T-cell (primary cell): ENCODE results near the gene VSTM5. TPM values are rescaled to one million over a fixed set of nuclear protein-coding genes. Genes with fewer than 3 reads are reported as not detected.
"Not testable (repeated sequence)": the region's sequence is repeated elsewhere in the genome, so short reads cannot be mapped to it uniquely, and the experiment has no call there.

Experiments used
- ATAC-seq, 4 experiments: fragments of 200-7000 bp in 3 of 4; fragments of 150-1000 bp in 1 of 4; cut with Tn5 transposase; replicated peaks in 1 of 4; 1 replicate in 3 of 4; 2 replicates in 1 of 4; pipeline ENCODE4 v1.10.0; 2021; ENCODE audit warnings: moderate library complexity in 3 of 4, mild to moderate bottlenecking in 2 of 4, moderate number of reproducible peaks in 1 of 4
- CTCF ChIA-PET, 2 donors: fragments of 300-600 bp; sonication (Branson Sonifier 250); formaldehyde crosslinking; loops; one replicate each; lab custom pipeline; 2022; ENCODE audit warnings: antibody characterized with exemption in 2 of 2; lab: Charles Lee
- POLR2A ChIA-PET, 2 donors: fragments of 300-600 bp; sonication (Branson Sonifier 250); formaldehyde crosslinking; loops; one replicate each; lab custom pipeline; 2022; ENCODE audit warnings: antibody characterized with exemption in 2 of 2; lab: Charles Lee
- DNase-seq, 35 experiments: peaks; one replicate each; pipeline versions ENCODE4 v3.0.0 to v3.0.0-alpha.2; 2013 to 2023
- H3K27ac ChIP-seq: one replicate; pipeline ENCODE4 v1.5.1; 2013; ENCODE audit warnings: low read length
- H3K27me3 ChIP-seq, 2 experiments: replicated peaks in 1 of 2; 1 replicate in 1 of 2; 2 replicates in 1 of 2; pipeline versions ENCODE4 v1.6.1 to v1.7.0; 2013; ENCODE audit warnings: low read length in 1 of 2, mixed read lengths in 1 of 2; ENCODE audit not compliant: control insufficient read depth in 2 of 2, insufficient read depth in 2 of 2; ENCODE audit errors: extremely low read depth in 1 of 2
- H3K36me3 ChIP-seq, 2 donors: 1 replicate in 1 of 2; 2 replicates in 1 of 2; pipeline versions ENCODE4 v1.6.1 to v1.7.0; 2013; ENCODE audit warnings: low read length in 1 of 2; ENCODE audit not compliant: control insufficient read depth in 2 of 2, insufficient read depth in 1 of 2; ENCODE audit errors: extremely low read depth in 1 of 2
- H3K4me1 ChIP-seq, 2 experiments: 1 replicate in 1 of 2; 2 replicates in 1 of 2; pipeline versions ENCODE4 v1.6.1 to v1.7.0; 2013; ENCODE audit warnings: low read length in 2 of 2, mixed read lengths in 1 of 2; ENCODE audit not compliant: insufficient read depth in 2 of 2, control insufficient read depth in 1 of 2; ENCODE audit errors: extremely low read depth in 1 of 2
- H3K4me3 ChIP-seq, 2 donors: 1 replicate in 1 of 2; 2 replicates in 1 of 2; pipeline versions ENCODE4 v1.5.1 to v1.7.0; 2013; ENCODE audit warnings: mild to moderate bottlenecking in 2 of 2, low read length in 1 of 2, moderate library complexity in 1 of 2; ENCODE audit not compliant: control insufficient read depth in 1 of 2; ENCODE audit errors: extremely low read depth in 1 of 2
- H3K9me3 ChIP-seq: 2 replicates; pipeline ENCODE4 v1.7.0; 2013
- H3K27ac Mint-ChIP-seq, 2 donors: one replicate each; pipeline ENCODE4 v1.8.0; 2020 to 2021; ENCODE audit warnings: mild to moderate bottlenecking in 2 of 2, mixed read lengths in 2 of 2
- H3K27me3 Mint-ChIP-seq, 2 donors: one replicate each; pipeline ENCODE4 v1.8.0; 2021 to 2022; ENCODE audit warnings: mixed read lengths in 2 of 2
- H3K36me3 Mint-ChIP-seq: one replicate; pipeline ENCODE4 v1.8.0; 2021; ENCODE audit warnings: mixed read lengths
- H3K4me1 Mint-ChIP-seq, 3 donors: one replicate each; pipeline ENCODE4 v1.8.0; 2020 to 2022; ENCODE audit warnings: mixed read lengths in 3 of 3, mild to moderate bottlenecking in 1 of 3
- H3K4me3 Mint-ChIP-seq, 3 donors: one replicate each; pipeline ENCODE4 v1.8.0; 2020 to 2022; ENCODE audit warnings: mild to moderate bottlenecking in 3 of 3, mixed read lengths in 3 of 3, moderate library complexity in 3 of 3
- H3K9me3 Mint-ChIP-seq, 3 donors: one replicate each; pipeline ENCODE4 v1.8.0; 2020 to 2022; ENCODE audit warnings: mixed read lengths in 3 of 3
- WGBS: methylation state at CpG from one replicate; pipeline ENCODE4 v1.1.5; 2013; ENCODE audit warnings: missing lambda C conversion rate; ENCODE audit not compliant: insufficient coverage; 5-methylcytosine and 5-hydroxymethylcytosine counted together
- total RNA-seq, 35 experiments: library from RNA in 6 of 35; stranded (reverse) in 6 of 35; fragments of 120-200 nt in 1 of 35; gene quantifications; one replicate each; pipeline versions ENCODE4 v1.2.1 to v1.2.4 and lab custom pipeline; 2013 to 2026

Gene VSTM5
- total RNA-seq, 5 donors from 2014 or later (not counting 1 experiment from before 2014, with no cell fraction given): not detected

GRCh38 chr11:93871526-93871925 lies 21.1 kb upstream of the VSTM5 start:
- Histone ChIP-seq H3K9me3 (no peaks in the 10 kb centered on the region), H3K4me3 (no peak overlapping the region), H3K27me3 (peaks cover 0 to 3% of the 10 kb centered on the region in 2 experiments), H3K36me3 (no peaks in the 10 kb centered on the region), H3K4me1 (no peaks in the 10 kb centered on the region), H3K27ac (no peak overlapping the region)
- ChIA-PET POLR2A (no interaction called here), CTCF (no interaction called here)
- DNase-seq (no peak), ATAC-seq (no peak)
- Mint-ChIP-seq H3K4me3 (no peak overlapping the region), H3K36me3 (no peaks in the 10 kb centered on the region), H3K27me3 (peaks cover 1 to 3% of the 10 kb centered on the region in 2 donors), H3K9me3 (no peaks in the 10 kb centered on the region), H3K27ac (no peak overlapping the region), H3K4me1 (no peaks in the 10 kb centered on the region)

DNA sequence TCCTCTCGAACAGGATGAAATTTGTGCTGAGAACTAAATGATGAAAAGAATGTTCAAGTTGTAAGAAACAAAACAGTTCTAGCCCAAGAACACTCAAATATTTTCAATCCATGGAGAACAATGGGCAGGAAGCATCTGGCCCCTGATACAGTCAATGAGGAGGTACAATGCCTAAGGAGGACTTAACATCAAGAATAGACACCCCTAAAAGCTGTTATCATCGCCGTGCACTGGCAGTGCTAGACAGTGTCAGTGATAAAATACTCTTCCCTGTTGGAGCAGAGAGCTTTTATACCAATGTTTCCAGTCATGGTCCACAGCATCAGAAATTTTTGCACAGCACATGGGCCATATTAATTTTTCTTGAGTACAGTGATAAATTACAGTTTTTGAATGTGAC lies 20.2 kb upstream of the VSTM5 start:
- no CpG with 5 or more reads among the region's 3 CpGs for WGBS
- Mint-ChIP-seq H3K4me1 (no peaks in the 10 kb centered on the region), H3K9me3 (no peaks in the 10 kb centered on the region), H3K36me3 (no peaks in the 10 kb centered on the region), H3K4me3 (no peak overlapping the region), H3K27me3 (peaks cover 1 to 3% of the 10 kb centered on the region in 2 donors), H3K27ac (no peak overlapping the region)
- Histone ChIP-seq H3K27me3 (peaks cover 0 to 3% of the 10 kb centered on the region in 2 experiments), H3K4me3 (no peak overlapping the region), H3K36me3 (no peaks in the 10 kb centered on the region), H3K27ac (no peak overlapping the region), H3K4me1 (no peaks in the 10 kb centered on the region), H3K9me3 (no peaks in the 10 kb centered on the region)
- ATAC-seq: no peak
- POLR2A ChIA-PET: no interaction called here
- DNase-seq: no peak
- CTCF ChIA-PET: interaction anchor here in 1 of 2 donors (1.5 kb wide), 1 partner anchor 24 kb away, joined by 3 read pairs; no protein-coding TSS in a partner anchor

DNA sequence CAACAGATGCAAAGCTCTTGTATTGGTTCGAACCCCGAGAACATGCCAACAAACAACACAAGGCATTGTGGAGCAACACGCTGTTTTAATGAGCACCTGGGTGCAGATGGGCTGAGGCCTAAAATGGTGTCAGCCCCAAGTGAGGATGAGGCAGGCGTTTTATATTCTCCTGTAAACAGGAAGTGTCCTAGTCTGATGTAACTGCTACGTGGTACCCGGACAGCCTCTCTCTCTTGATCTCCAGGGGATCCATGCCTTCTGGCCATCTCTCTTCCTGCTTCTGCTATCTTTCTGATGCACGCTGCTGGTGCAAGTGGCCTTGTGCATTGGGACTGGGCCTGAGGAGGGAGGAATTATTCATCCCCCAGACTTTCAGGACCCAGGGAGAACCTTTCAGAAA lies 19.4 kb upstream of the VSTM5 start:
- ChIA-PET CTCF (interaction anchor here in 1 of 2 donors (1.5 kb wide), 1 partner anchor 25 kb away, joined by 3 read pairs; no protein-coding TSS in a partner anchor), POLR2A (no interaction called here)
- Mint-ChIP-seq H3K9me3 (no peaks in the 10 kb centered on the region), H3K4me1 (no peaks in the 10 kb centered on the region), H3K27me3 (peaks cover 1 to 3% of the 10 kb centered on the region in 2 donors), H3K27ac (no peak overlapping the region), H3K36me3 (no peaks in the 10 kb centered on the region), H3K4me3 (no peak overlapping the region)
- no peak for ATAC-seq
- peaks cover 0 to 3% of the 10 kb centered on the region in 2 experiments for H3K27me3 ChIP-seq
- H3K4me1 ChIP-seq: no peaks in the 10 kb centered on the region
- no peaks in the 10 kb centered on the region for H3K9me3 ChIP-seq
- H3K27ac ChIP-seq: no peak overlapping the region
- WGBS: 75% methylated on average over 5 of the region's 7 CpGs
- no peak for DNase-seq
- no peak overlapping the region for H3K4me3 ChIP-seq
- H3K36me3 ChIP-seq: no peaks in the 10 kb centered on the region

DNA sequence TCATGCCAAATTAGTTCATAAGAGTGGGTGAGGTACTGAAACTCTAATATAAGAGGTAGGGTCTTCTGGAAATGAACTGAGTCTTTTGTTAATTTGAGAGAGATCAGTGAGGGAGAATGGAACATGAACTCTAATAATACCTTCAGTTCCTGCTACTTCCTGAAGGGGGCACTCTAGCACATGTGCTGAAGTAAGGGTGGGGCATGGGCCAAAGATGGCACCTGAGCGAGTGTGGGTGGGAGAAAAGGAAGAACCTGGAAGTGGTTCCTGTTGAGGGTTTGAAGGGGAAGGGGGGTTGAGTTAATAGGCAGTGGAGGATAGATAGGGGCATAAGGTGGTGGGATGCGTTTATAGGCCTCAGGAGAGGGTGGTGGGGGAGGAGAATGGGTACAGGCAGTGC lies 18.0 kb upstream of the VSTM5 start:
- H3K36me3 Mint-ChIP-seq, H3K27ac ChIP-seq, H3K4me3 ChIP-seq, H3K4me1 Mint-ChIP-seq, H3K27me3 ChIP-seq, H3K4me3 Mint-ChIP-seq, H3K27ac Mint-ChIP-seq, H3K36me3 ChIP-seq, H3K9me3 ChIP-seq, CTCF ChIA-PET, POLR2A ChIA-PET, H3K27me3 Mint-ChIP-seq, H3K4me1 ChIP-seq, ATAC-seq, H3K9me3 Mint-ChIP-seq, DNase-seq: not testable (repeated sequence)
- WGBS: 64% methylated on average over 2 of the region's 2 CpGs

DNA sequence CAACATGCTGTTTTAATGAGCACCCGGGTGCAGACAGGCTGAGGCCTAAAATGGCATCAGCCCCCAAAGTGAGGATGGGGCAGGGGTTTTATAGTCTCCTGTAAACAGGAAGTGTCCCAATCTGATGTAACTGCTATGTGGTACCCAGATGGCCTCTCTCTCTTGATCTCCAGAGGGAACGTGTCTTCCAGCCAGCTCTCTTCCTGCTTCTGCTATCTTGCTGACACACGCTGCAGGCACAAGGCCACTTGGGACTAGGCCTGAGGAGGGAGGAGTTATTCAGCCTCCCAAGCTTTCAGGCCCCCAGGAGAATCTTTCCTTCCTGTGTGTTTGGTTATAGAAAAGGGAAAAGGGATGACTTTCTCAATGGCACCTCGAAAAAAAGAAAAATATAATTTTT lies 11.4 kb upstream of the VSTM5 start:
- no peak for ATAC-seq
- no peak overlapping the region for H3K4me3 Mint-ChIP-seq
- no peak overlapping the region for H3K27ac Mint-ChIP-seq
- Histone ChIP-seq H3K36me3 (no peaks in the 10 kb centered on the region), H3K4me3 (no peak overlapping the region), H3K9me3 (no peaks in the 10 kb centered on the region), H3K4me1 (no peaks in the 10 kb centered on the region), H3K27ac (no peak overlapping the region), H3K27me3 (no peaks in the 10 kb centered on the region)
- H3K4me1 Mint-ChIP-seq: no peaks in the 10 kb centered on the region
- ChIA-PET POLR2A (no interaction called here), CTCF (no interaction called here)
- DNase-seq: no peak
- no peaks in the 10 kb centered on the region for H3K36me3 Mint-ChIP-seq
- no peaks in the 10 kb centered on the region for H3K9me3 Mint-ChIP-seq
- H3K27me3 Mint-ChIP-seq: no peaks in the 10 kb centered on the region
- WGBS: 75% methylated on average over 4 of the region's 4 CpGs

DNA sequence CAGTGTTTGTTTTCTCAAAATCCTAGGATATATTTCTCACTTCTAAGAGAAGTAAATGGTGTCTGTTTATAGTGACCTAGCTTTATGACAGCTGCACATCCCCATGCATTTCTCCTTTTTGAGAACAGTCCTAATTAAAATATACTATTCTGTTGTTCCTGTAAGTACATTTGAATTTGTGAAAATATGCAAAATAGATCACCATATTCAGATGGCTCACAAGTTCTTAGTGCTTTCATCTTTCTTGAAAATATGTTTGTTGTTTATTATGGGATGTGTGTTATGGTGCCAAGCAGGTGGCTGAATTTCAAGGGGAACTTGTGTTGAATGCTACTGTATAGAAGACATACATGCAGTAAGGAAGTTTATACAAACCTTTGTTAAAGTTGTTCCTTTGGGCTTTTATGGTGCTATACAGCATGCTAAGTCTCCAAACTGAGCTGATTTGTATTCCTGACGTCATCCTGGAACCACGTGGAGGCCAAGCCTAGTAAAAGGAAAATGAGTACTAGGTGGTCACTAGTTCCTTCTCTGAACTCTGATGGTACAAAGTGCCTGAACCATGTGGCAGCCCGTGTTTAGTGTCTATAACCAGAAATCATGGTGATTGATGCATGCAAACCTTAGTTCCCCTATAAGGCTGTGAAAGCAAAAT lies 7.8 kb upstream of the VSTM5 start:
- peaks cover 4% of the 10 kb centered on the region in 2 donors for H3K27me3 Mint-ChIP-seq
- ChIA-PET POLR2A (interaction anchor here in 1 of 2 donors (0.5 kb wide), 1 partner anchor 16 kb away, joined by 3 read pairs; no protein-coding TSS in a partner anchor), CTCF (no interaction called here)
- H3K9me3 Mint-ChIP-seq: no peaks in the 10 kb centered on the region
- no peaks in the 10 kb centered on the region for H3K4me1 ChIP-seq
- H3K36me3 ChIP-seq: no peaks in the 10 kb centered on the region
- no peaks in the 10 kb centered on the region for H3K27me3 ChIP-seq
- WGBS: 33% methylated on average over 2 of the region's 3 CpGs
- H3K4me3 Mint-ChIP-seq: no peak overlapping the region
- ATAC-seq (no peak), DNase-seq (no peak)
- H3K36me3 Mint-ChIP-seq: no peaks in the 10 kb centered on the region
- H3K9me3 ChIP-seq: no peaks in the 10 kb centered on the region
- H3K4me1 Mint-ChIP-seq: no peaks in the 10 kb centered on the region
- no peak overlapping the region for H3K27ac Mint-ChIP-seq
- H3K4me3 ChIP-seq: no peak overlapping the region
- H3K27ac ChIP-seq: no peak overlapping the region
